ENCODE results near the gene ZBTB40. TPM values are rescaled to one million over a fixed set of nuclear protein-coding genes. Genes with fewer than 3 reads are reported as not detected.

Gene ZBTB40
- total RNA-seq, 2 donors from 2014 or later = 11.2 to 20.1 TPM

DNA sequence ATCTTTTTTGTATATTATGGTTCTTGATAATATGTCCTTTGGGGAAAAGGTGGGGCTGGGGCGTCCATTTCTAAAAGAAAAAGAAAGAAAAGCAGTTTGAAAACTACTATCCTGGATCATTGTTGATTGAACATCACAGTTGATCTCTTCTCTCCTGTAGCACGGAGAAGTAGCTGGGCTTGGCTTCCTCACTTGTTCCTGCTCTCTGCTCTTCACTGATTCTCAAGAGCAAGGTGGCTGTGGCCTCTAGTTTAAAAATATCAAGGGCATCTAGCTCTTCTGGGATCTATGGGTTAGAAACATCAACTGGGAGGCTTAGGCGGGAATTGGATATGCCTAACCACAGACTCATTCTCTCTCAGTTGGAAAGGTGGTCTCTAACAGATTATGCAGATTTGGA, 73.6 kb downstream of the ZBTB40 start:
- no peak for TF ChIP-seq POLR2A (IDR thresholded peaks at IDR 0.05)
- TF ChIP-seq, protein P1, sequence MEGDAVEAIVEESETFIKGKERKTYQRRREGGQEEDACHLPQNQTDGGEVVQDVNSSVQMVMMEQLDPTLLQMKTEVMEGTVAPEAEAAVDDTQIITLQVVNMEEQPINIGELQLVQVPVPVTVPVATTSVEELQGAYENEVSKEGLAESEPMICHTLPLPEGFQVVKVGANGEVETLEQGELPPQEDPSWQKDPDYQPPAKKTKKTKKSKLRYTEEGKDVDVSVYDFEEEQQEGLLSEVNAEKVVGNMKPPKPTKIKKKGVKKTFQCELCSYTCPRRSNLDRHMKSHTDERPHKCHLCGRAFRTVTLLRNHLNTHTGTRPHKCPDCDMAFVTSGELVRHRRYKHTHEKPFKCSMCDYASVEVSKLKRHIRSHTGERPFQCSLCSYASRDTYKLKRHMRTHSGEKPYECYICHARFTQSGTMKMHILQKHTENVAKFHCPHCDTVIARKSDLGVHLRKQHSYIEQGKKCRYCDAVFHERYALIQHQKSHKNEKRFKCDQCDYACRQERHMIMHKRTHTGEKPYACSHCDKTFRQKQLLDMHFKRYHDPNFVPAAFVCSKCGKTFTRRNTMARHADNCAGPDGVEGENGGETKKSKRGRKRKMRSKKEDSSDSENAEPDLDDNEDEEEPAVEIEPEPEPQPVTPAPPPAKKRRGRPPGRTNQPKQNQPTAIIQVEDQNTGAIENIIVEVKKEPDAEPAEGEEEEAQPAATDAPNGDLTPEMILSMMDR (IDR thresholded peaks at IDR 0.05) = no peak
- ATAC-seq (no peak), DNase-seq (no peak)
- Histone ChIP-seq H3K36me3 (replicated peaks in 1 of 2; ENCODE audit: insufficient read depth in 1 of 2, low read depth in 2 of 2) (peaks cover 0 to 2% of the 10 kb centered on the region in 2 donors), H3K9me3 (no peaks in the 10 kb centered on the region), H3K4me1 (peaks cover 66% of the 10 kb centered on the region), H3K27me3 (no peaks in the 10 kb centered on the region), H3K4me3 (no peak overlapping the region), H3K27ac (peak overlapping the region; percentile 78 to 83 (median 79))
- intact Hi-C loops (cut with DNase I) = loop anchor here (10.0 kb wide), 1 partner anchor 120 kb away; the partner anchor contains the start of gene C1QC
- 64 to 67% methylated on average over 3 of the region's 3 CpGs for WGBS, 2 donors

DNA sequence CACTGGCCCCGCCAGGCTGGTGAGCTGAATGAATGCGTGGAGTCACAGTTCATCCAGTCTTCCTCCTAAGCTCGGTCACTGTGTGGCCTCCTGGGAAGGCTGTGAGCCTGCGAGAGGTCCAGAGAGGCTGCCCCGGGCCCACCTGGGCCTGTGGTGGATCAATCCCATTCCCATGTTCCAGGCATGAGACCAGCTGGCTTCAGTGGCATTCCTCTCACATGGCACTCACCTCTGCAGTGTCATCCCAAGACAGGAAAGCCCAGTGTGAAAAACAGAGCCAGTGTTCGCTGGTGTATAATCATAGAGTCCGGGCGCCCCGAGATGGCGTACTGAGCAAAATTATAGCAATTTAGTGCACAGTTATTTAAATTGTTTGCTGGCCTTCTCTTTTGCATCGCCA, 74.0 kb downstream of the ZBTB40 start:
- H3K36me3 ChIP-seq (replicated peaks in 1 of 2; ENCODE audit: insufficient read depth in 1 of 2, low read depth in 2 of 2) = peaks cover 0 to 2% of the 10 kb centered on the region in 2 donors
- TF ChIP-seq POLR2A (IDR thresholded peaks at IDR 0.05) = no peak
- TF ChIP-seq, protein P1 (IDR thresholded peaks at IDR 0.05) = no peak
- peak in 1 of 4 donors; percentile 31 for DNase-seq
- no peak overlapping the region for H3K4me3 ChIP-seq
- peak overlapping the region; percentile 78 to 83 (median 79) for H3K27ac ChIP-seq
- H3K9me3 ChIP-seq = no peaks in the 10 kb centered on the region
- no peaks in the 10 kb centered on the region for H3K27me3 ChIP-seq
- WGBS, 2 donors = 66 to 67% methylated on average over 7 to 11 of the region's 11 CpGs
- H3K4me1 ChIP-seq = peaks cover 66% of the 10 kb centered on the region
- intact Hi-C loops (cut with DNase I) = loop anchor here (10.0 kb wide), 1 partner anchor 119 kb away; the partner anchor contains the start of gene C1QC
- ATAC-seq = peak; percentile 2

DNA sequence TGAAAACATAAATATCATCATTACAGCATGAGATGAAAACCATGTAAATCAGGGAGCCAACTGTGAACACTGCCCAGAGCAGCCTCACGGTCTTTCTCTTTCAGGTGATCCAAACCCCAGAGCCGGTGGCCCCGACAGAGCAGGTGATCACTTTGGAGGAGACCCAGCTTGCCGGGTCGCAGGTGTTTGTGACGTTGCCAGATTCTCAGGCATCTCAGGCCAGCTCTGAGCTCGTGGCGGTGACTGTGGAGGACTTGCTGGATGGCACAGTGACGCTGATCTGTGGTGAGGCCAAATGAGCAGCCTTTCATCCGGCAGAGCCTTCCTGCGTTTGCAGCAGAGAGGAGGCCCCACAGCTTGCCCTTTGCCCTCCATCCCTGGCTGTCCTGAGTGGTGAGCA, 74.4 kb downstream of the ZBTB40 start:
- Histone ChIP-seq H3K27ac (peak overlapping the region; percentile 78 to 83 (median 79)), H3K36me3 (replicated peaks in 1 of 2; ENCODE audit: insufficient read depth in 1 of 2, low read depth in 2 of 2) (peaks cover 0 to 2% of the 10 kb centered on the region in 2 donors), H3K4me3 (no peak overlapping the region), H3K9me3 (no peaks in the 10 kb centered on the region), H3K4me1 (peaks cover 64% of the 10 kb centered on the region), H3K27me3 (no peaks in the 10 kb centered on the region)
- ATAC-seq = peak; percentile 93
- WGBS, 2 donors = 28 to 43% methylated on average over 3 to 11 of the region's 11 CpGs
- peak; percentile 94 to 96 (median 94) for DNase-seq
- TF ChIP-seq, protein P1 (IDR thresholded peaks at IDR 0.05) = no peak
- TF ChIP-seq POLR2A (IDR thresholded peaks at IDR 0.05) = peak in 2 of 3 donors; percentile 31 to 41
- intact Hi-C loops (cut with DNase I) = loop anchor here (10.0 kb wide), 1 partner anchor 119 kb away; the partner anchor contains the start of gene C1QC

DNA sequence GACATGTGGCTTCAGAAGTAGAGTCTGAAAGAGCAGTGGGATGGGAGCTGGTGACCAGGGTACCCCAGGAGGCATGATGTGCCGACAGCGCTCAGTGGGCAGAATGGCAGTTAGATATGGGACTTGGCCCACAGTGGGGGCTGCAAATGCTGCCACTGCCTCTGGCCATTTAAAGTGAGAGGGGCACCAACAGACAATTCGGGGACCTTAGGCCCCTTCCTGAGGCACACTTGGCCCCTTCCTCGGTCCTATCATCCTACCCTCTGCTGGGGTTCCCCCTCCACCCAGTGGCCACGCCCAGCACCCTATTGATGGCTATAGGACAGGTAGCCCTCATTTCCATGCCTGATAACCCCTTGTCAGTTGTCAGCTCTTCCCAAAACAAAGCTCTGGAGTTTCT, 75.0 kb downstream of the ZBTB40 start:
- H3K4me3 ChIP-seq = no peak overlapping the region
- peaks cover 0 to 2% of the 10 kb centered on the region in 2 donors for H3K36me3 ChIP-seq (replicated peaks in 1 of 2; ENCODE audit: insufficient read depth in 1 of 2, low read depth in 2 of 2)
- no peaks in the 10 kb centered on the region for H3K27me3 ChIP-seq
- intact Hi-C loops (cut with DNase I) = loop anchor here (10.0 kb wide), 1 partner anchor 118 kb away; the partner anchor contains the start of gene C1QC
- no peak for ATAC-seq
- no peak for DNase-seq
- peak overlapping the region; percentile 68 to 83 (median 78) for H3K27ac ChIP-seq
- 79 to 92% methylated on average over 2 to 4 of the region's 5 CpGs for WGBS, 2 donors
- no peaks in the 10 kb centered on the region for H3K9me3 ChIP-seq
- peaks cover 64% of the 10 kb centered on the region for H3K4me1 ChIP-seq
- no peak for TF ChIP-seq POLR2A (IDR thresholded peaks at IDR 0.05)
- TF ChIP-seq, protein P1 (IDR thresholded peaks at IDR 0.05) = no peak

DNA sequence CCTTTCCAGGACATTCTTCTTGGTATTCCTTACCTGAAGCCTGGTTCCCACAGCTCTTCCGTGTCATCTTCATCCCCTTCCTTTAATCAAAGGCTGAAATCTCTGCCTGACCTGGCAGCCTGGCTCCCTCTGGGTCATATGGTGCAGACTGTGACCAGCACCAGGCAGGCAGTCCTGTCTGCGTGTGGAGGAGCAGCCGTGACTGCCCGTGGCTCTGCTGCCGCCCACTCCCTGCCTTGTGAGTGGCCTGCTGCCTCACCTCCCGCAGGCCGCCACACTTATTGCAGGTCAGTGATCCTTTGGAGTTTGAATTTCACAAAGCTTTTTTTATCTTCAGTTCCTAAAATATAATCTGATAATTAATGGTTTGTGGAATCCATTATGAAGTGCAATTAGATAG, 75.5 kb downstream of the ZBTB40 start:
- no peak for ATAC-seq
- H3K27me3 ChIP-seq = no peaks in the 10 kb centered on the region
- no peak overlapping the region for H3K4me3 ChIP-seq
- H3K36me3 ChIP-seq (replicated peaks in 1 of 2; ENCODE audit: insufficient read depth in 1 of 2, low read depth in 2 of 2) = peaks cover 0 to 2% of the 10 kb centered on the region in 2 donors
- peaks cover 64% of the 10 kb centered on the region for H3K4me1 ChIP-seq
- WGBS, 2 donors = 60 to 70% methylated on average over 7 of the region's 7 CpGs
- peak overlapping the region; percentile 68 to 83 (median 78) for H3K27ac ChIP-seq
- TF ChIP-seq, protein P1 (IDR thresholded peaks at IDR 0.05) = peak in 1 of 7 experiments; percentile 4
- TF ChIP-seq POLR2A (IDR thresholded peaks at IDR 0.05) = no peak
- DNase-seq = peak in 3 of 4 donors; percentile 22 to 47 (median 41)
- intact Hi-C loops (cut with DNase I) = loop anchor here (10.0 kb wide), 1 partner anchor 118 kb away; the partner anchor contains the start of gene C1QC
- no peaks in the 10 kb centered on the region for H3K9me3 ChIP-seq
